Prostate gland (tissue), 2 donors: ENCODE results near the gene STAT3.

Experiments used
- POLR2A ChIP-seq: fragments of 450-650 bp; IDR thresholded peaks from one replicate; pipeline ENCODE4 v1.6.1; 2016; ENCODE audit warnings: antibody characterized with exemption, mild to moderate bottlenecking
- POLR2AphosphoS5 ChIP-seq: sonication (generic); formaldehyde crosslinking; IDR thresholded peaks from one replicate; pipeline ENCODE4 v1.6.1; 2017; ENCODE audit warnings: antibody characterized with exemption
- TF ChIP-seq, protein P1 (sequence below), 4 experiments: fragments of 200-600 bp in 2 of 4; fragments of 450-650 bp in 2 of 4; sonication (generic) in 2 of 4; IDR thresholded peaks; 1 replicate in 3 of 4; 2 replicates in 1 of 4; pipeline ENCODE4 v1.5.1; 2016 to 2019; ENCODE audit warnings: antibody characterized with exemption in 4 of 4, mild to moderate bottlenecking in 2 of 4, moderate library complexity in 2 of 4

DNA sequence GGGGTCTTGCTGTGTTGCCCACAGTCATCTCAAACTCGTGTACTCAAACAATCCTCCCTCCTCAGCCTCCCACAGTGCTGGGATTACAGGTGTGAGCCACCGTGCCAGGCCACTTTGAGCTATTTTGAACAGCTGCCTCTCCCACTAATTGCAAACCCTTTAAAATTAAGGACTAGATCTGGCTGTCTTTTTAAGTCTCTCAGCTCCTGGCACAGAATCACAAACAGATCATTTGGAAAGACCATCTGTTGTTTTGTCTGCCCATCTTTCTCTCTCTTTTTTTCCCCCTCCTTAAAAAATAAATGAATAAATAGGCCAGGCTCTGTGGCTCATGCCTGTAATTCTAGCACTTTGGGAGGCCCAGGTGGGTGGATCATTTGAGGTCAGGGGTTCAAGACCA, 10.9 kb upstream of the STAT3 start:
- TF ChIP-seq, protein P1, sequence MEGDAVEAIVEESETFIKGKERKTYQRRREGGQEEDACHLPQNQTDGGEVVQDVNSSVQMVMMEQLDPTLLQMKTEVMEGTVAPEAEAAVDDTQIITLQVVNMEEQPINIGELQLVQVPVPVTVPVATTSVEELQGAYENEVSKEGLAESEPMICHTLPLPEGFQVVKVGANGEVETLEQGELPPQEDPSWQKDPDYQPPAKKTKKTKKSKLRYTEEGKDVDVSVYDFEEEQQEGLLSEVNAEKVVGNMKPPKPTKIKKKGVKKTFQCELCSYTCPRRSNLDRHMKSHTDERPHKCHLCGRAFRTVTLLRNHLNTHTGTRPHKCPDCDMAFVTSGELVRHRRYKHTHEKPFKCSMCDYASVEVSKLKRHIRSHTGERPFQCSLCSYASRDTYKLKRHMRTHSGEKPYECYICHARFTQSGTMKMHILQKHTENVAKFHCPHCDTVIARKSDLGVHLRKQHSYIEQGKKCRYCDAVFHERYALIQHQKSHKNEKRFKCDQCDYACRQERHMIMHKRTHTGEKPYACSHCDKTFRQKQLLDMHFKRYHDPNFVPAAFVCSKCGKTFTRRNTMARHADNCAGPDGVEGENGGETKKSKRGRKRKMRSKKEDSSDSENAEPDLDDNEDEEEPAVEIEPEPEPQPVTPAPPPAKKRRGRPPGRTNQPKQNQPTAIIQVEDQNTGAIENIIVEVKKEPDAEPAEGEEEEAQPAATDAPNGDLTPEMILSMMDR (IDR thresholded peaks at IDR 0.05) = no peak
- TF ChIP-seq POLR2AphosphoS5 (no peak), POLR2A (no peak)
